Measurements from ENCODE around the gene LRMDA. TPM values are rescaled to one million over a fixed set of nuclear protein-coding genes. Genes with fewer than 3 reads are reported as not detected.

LRMDA gene
- total and polyA plus RNA-seq, 2 donors (not counting 1 experiment from before 2014, with no cell fraction given) = 0.12 TPM; not detected in 1

- Histone ChIP-seq H3K4me1 (ENCODE audit: control insufficient read depth in 2 of 2, insufficient read depth in 2 of 2, low read length in 2 of 2) (no peaks in the 10 kb centered on the region), H4K20me1 (ENCODE audit: control insufficient read depth, insufficient read depth, low read length, poor library complexity, severe bottlenecking) (no peaks in the 10 kb centered on the region), H2AFZ (ENCODE audit: insufficient read depth, low read depth, low read length, poor library complexity, severe bottlenecking) (no peak overlapping the region), H3K27me3 (replicated peaks in 1 of 4; ENCODE audit: control extremely low read depth in 1 of 4, control insufficient read depth in 3 of 4, insufficient read depth in 4 of 4, low read length in 3 of 4) (no peaks in the 10 kb centered on the region), H3K4me3 (ENCODE audit: control extremely low read depth in 1 of 5, extremely low read depth in 1 of 5, insufficient read depth in 1 of 5, low read depth in 2 of 5, low read length in 4 of 5) (no peak overlapping the region), H3K36me3 (replicated peaks in 1 of 2; ENCODE audit: control extremely low read depth in 1 of 2, control insufficient read depth in 1 of 2, extremely low read depth in 1 of 2, insufficient read depth in 2 of 2, low read length in 1 of 2) (no peaks in the 10 kb centered on the region), H3K4me2 (replicated peaks; ENCODE audit: low read depth, low read length, poor library complexity, severe bottlenecking) (no peak overlapping the region), H3K9me3 (ENCODE audit: control extremely low read depth in 1 of 3, control insufficient read depth in 2 of 3, insufficient read depth in 1 of 3, low read length in 2 of 3) (peaks cover 0 to 2% (median 0%) of the 10 kb centered on the region in 3 donors), H3K27ac (ENCODE audit: low read length in 2 of 2) (no peak overlapping the region), H3K79me2 (ENCODE audit: control insufficient read depth, insufficient read depth, low read length) (no peaks in the 10 kb centered on the region), H3K9ac (ENCODE audit: low read length) (no peak overlapping the region)
- Mint-ChIP-seq H3K27me3 (no peaks in the 10 kb centered on the region), H3K4me1 (no peaks in the 10 kb centered on the region), H3K27ac (no peak overlapping the region), H3K9me3 (ENCODE audit: insufficient read depth) (no peaks in the 10 kb centered on the region), H3K4me3 (no peak overlapping the region)
- TF ChIP-seq, protein P1, sequence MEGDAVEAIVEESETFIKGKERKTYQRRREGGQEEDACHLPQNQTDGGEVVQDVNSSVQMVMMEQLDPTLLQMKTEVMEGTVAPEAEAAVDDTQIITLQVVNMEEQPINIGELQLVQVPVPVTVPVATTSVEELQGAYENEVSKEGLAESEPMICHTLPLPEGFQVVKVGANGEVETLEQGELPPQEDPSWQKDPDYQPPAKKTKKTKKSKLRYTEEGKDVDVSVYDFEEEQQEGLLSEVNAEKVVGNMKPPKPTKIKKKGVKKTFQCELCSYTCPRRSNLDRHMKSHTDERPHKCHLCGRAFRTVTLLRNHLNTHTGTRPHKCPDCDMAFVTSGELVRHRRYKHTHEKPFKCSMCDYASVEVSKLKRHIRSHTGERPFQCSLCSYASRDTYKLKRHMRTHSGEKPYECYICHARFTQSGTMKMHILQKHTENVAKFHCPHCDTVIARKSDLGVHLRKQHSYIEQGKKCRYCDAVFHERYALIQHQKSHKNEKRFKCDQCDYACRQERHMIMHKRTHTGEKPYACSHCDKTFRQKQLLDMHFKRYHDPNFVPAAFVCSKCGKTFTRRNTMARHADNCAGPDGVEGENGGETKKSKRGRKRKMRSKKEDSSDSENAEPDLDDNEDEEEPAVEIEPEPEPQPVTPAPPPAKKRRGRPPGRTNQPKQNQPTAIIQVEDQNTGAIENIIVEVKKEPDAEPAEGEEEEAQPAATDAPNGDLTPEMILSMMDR (IDR thresholded peaks at IDR 0.05) = no peak
- no peak for TF ChIP-seq EZH2 (IDR thresholded peaks at IDR 0.05; ENCODE audit: borderline replicate concordance, insufficient read depth, low read depth, low read length, poor library complexity, severe bottlenecking)
- CTCF ChIA-PET = no interaction called here
- intact Hi-C loops (cut with micrococcal nuclease) = no loop called here
- POLR2A ChIA-PET = no interaction called here
- ATAC-seq (ENCODE audit: low read depth) = no peak
- DNase-seq = no peak
- 83% methylated on average over 1 of the region's 2 CpGs for whole genome bisulfite sequencing (ENCODE audit: insufficient coverage)
These were observed 642.1 kb downstream of the LRMDA start for GRCh38 chr10:76073524-76073923.

DNA sequence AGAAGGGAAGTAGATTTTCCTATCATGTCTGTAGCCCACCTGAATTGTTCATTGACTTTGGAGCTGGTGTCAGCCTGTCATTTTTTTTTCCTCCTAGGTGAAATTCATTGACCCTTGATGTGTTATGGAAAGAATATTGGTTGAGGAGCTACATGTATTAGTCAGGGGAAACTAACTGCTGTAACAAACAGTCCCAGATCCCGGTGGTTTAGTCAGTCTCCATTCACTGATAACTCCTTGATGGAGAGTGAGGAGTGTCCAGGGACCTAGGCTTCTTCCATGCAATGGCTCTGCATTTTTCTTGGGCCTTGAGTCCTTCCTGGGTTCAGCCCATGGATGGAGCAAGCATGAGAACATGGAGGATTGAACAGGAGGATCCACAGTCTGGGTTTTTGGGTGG is 643.2 kb downstream of the LRMDA start:
- H3K9ac ChIP-seq (ENCODE audit: low read length) = no peak overlapping the region
- no peak overlapping the region for H3K4me3 Mint-ChIP-seq
- no peak overlapping the region for H2AFZ ChIP-seq (ENCODE audit: insufficient read depth, low read depth, low read length, poor library complexity, severe bottlenecking)
- H3K4me3 ChIP-seq (ENCODE audit: control extremely low read depth in 1 of 5, extremely low read depth in 1 of 5, insufficient read depth in 1 of 5, low read depth in 2 of 5, low read length in 4 of 5) = no peak overlapping the region
- DNase-seq (no peak), ATAC-seq (ENCODE audit: low read depth) (no peak)
- H3K4me2 ChIP-seq (replicated peaks; ENCODE audit: low read depth, low read length, poor library complexity, severe bottlenecking) = no peak overlapping the region
- no peaks in the 10 kb centered on the region for H3K36me3 ChIP-seq (replicated peaks in 1 of 2; ENCODE audit: control extremely low read depth in 1 of 2, control insufficient read depth in 1 of 2, extremely low read depth in 1 of 2, insufficient read depth in 2 of 2, low read length in 1 of 2)
- no CpG with 5 or more reads among the region's 1 CpG for WGBS (ENCODE audit: insufficient coverage)
- H3K9me3 ChIP-seq (ENCODE audit: control extremely low read depth in 1 of 3, control insufficient read depth in 2 of 3, insufficient read depth in 1 of 3, low read length in 2 of 3) = peaks cover 0 to 2% (median 0%) of the 10 kb centered on the region in 3 donors
- H3K4me1 ChIP-seq (ENCODE audit: control insufficient read depth in 2 of 2, insufficient read depth in 2 of 2, low read length in 2 of 2) = no peaks in the 10 kb centered on the region
- intact Hi-C loops (cut with micrococcal nuclease) = no loop called here
- H3K27me3 Mint-ChIP-seq = no peaks in the 10 kb centered on the region
- no peak overlapping the region for H3K27ac ChIP-seq (ENCODE audit: low read length in 2 of 2)
- no peaks in the 10 kb centered on the region for H3K4me1 Mint-ChIP-seq
- no peaks in the 10 kb centered on the region for H3K27me3 ChIP-seq (replicated peaks in 1 of 4; ENCODE audit: control extremely low read depth in 1 of 4, control insufficient read depth in 3 of 4, insufficient read depth in 4 of 4, low read length in 3 of 4)
- H3K27ac Mint-ChIP-seq = no peak overlapping the region
- POLR2A ChIA-PET = no interaction called here
- CTCF ChIA-PET = no interaction called here
- no peaks in the 10 kb centered on the region for H3K9me3 Mint-ChIP-seq (ENCODE audit: insufficient read depth)
- H3K79me2 ChIP-seq (ENCODE audit: control insufficient read depth, insufficient read depth, low read length) = no peaks in the 10 kb centered on the region
- H4K20me1 ChIP-seq (ENCODE audit: control insufficient read depth, insufficient read depth, low read length, poor library complexity, severe bottlenecking) = no peaks in the 10 kb centered on the region
- TF ChIP-seq EZH2 (IDR thresholded peaks at IDR 0.05; ENCODE audit: borderline replicate concordance, insufficient read depth, low read depth, low read length, poor library complexity, severe bottlenecking) = no peak
- TF ChIP-seq, protein P1 (IDR thresholded peaks at IDR 0.05) = no peak
